ENCODE results near the gene MSH5.

MSH5 gene

DNA sequence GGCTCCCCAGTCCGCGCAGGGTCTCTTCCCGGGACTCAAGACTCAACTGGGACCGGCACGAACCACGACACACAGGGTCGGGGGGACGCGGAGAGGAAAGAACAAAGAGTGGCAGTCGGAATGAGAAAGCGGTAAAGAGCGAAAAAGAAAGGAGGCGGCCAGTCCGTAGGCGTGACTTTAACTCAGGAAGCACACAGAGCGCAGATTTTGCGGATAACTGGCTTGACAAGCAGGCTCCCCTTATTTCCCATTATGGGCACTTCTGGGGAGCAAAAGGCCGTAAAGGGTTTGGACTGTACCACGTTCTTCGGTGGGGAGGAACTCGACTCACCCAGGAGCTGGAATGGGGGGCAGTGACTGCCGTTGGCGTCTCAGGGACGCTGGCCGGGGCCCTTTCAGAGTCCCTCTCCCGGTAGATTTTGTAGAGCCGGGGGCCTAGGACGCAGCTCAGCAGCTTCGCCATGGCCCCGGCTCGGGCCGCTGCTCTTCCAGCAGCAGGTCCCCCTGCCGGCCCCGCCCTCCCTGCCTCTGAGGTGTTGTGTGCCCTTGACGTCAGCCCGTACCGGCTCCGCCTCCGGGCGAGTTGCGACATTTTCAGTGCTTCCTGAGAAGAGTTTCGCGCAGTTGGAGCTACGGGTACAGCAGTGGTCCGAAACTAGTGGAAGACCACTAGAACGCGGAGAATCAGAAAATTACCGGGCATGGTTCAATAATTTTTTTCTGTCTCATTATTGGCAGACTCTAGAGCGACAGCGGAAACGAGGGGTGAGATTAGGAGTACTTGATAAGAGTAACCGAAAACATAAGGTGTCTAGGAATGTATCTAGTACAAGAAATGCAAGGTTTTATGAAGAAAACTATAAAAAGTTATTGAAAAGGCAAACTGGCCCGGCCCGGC, 36.7 kb upstream of the MSH5 start, which contains the start of gene ABHD16A:
Gene ABHD16A (minus strand): TSS at position 506 of the 898 bp plus-strand sequence. CDS start 43 bp downstream, at position 463.
- TF ChIP-seq, protein P1, sequence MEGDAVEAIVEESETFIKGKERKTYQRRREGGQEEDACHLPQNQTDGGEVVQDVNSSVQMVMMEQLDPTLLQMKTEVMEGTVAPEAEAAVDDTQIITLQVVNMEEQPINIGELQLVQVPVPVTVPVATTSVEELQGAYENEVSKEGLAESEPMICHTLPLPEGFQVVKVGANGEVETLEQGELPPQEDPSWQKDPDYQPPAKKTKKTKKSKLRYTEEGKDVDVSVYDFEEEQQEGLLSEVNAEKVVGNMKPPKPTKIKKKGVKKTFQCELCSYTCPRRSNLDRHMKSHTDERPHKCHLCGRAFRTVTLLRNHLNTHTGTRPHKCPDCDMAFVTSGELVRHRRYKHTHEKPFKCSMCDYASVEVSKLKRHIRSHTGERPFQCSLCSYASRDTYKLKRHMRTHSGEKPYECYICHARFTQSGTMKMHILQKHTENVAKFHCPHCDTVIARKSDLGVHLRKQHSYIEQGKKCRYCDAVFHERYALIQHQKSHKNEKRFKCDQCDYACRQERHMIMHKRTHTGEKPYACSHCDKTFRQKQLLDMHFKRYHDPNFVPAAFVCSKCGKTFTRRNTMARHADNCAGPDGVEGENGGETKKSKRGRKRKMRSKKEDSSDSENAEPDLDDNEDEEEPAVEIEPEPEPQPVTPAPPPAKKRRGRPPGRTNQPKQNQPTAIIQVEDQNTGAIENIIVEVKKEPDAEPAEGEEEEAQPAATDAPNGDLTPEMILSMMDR (IDR thresholded peaks at IDR 0.05; ENCODE audit: low read depth, low read length), result no peak
- no peak for TF ChIP-seq EZH2phosphoT487 (IDR thresholded peaks at IDR 0.05; ENCODE audit: low read depth)
- no peaks in the 10 kb centered on the region for H3K36me3 ChIP-seq (replicated peaks; ENCODE audit: low read depth, low read length)

DNA sequence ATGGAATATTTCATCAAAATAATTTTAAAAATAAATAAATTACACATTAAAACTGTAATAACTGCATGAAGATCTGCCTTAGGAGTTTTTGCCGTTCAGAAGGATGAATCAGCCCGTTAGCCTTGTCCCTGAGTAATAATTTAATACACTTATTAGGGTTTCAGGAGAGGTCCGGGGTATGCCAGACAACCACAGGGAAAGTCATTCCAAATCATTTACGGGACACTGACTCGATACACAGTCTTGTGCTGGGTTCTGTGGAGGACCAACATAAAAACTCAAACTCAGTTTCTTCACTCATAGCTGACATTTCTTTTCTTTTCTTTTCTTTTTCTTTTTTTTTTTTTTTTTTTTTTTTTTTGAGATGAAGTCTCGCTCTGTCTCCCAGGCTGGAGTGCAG, 33.9 kb upstream of the MSH5 start:
- H3K79me2 ChIP-seq (ENCODE audit: low read length), result peaks cover 18% of the 10 kb centered on the region
- no peaks in the 10 kb centered on the region for H4K20me1 ChIP-seq (ENCODE audit: insufficient read depth, low read length)
- H3K4me2 ChIP-seq (ENCODE audit: low read length), result no peak overlapping the region
- H3K9me3 ChIP-seq (ENCODE audit: insufficient read depth, low read length), result no peaks in the 10 kb centered on the region
- no peak overlapping the region for H2AFZ ChIP-seq (ENCODE audit: low read depth, low read length)
- no peak overlapping the region for H3K4me3 ChIP-seq (ENCODE audit: low read length)
- H3K36me3 ChIP-seq (replicated peaks; ENCODE audit: low read depth, low read length), result no peaks in the 10 kb centered on the region
- peaks cover 18% of the 10 kb centered on the region for H3K4me1 ChIP-seq (ENCODE audit: low read length)
- H3K27me3 ChIP-seq (ENCODE audit: low read depth, low read length), result no peaks in the 10 kb centered on the region
- H3K27ac ChIP-seq (ENCODE audit: low read length), result no peak overlapping the region
- no peak overlapping the region for H3K9ac ChIP-seq (ENCODE audit: low read length)
- no peak for TF ChIP-seq EZH2phosphoT487 (IDR thresholded peaks at IDR 0.05; ENCODE audit: low read depth)
- TF ChIP-seq, protein P1 (IDR thresholded peaks at IDR 0.05; ENCODE audit: low read depth, low read length), result no peak

More for the DNA sequence above, 36.7 kb upstream of the MSH5 start, which contains the start of gene ABHD16A:
- no peaks in the 10 kb centered on the region for H3K27me3 ChIP-seq (ENCODE audit: low read depth, low read length)
- peak within 1 kb of the TSS; percentile 76 for H2AFZ ChIP-seq (ENCODE audit: low read depth, low read length)
- peak within 1 kb of the TSS; percentile 96 for H3K4me3 ChIP-seq (ENCODE audit: low read length)
- H4K20me1 ChIP-seq (ENCODE audit: insufficient read depth, low read length), result no peaks in the 10 kb centered on the region
- peak within 1 kb of the TSS; percentile 86 for H3K9ac ChIP-seq (ENCODE audit: low read length)
- peak within 1 kb of the TSS; percentile 100 for H3K4me2 ChIP-seq (ENCODE audit: low read length)
- peaks cover 18% of the 10 kb centered on the region for H3K79me2 ChIP-seq (ENCODE audit: low read length)
- peak within 1 kb of the TSS; percentile 69 for H3K27ac ChIP-seq (ENCODE audit: low read length)
- H3K4me1 ChIP-seq (ENCODE audit: low read length), result peaks cover 12% of the 10 kb centered on the region
- H3K9me3 ChIP-seq (ENCODE audit: insufficient read depth, low read length), result no peaks in the 10 kb centered on the region

DNA sequence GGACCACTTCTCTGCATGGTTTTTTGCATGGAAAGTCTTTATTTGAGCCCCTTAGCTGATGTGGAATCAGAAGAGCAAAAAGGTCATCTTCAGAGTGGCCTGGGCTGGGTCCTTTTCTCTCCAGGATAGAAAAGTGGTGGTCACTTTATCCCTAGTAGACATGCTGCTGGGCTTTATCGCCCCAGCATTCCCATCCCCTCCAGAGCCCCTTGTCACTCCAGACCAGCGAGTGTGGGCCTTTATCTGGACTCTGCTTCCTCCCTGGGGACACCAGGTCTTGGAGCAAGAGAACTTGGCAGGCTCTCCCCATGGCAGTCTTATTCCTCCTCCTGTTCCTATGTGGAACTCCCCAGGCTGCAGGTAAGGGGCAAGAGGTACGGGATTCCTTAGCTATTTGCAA, 33.2 kb upstream of the MSH5 start, which contains the start of gene LY6G6F:
Gene LY6G6F (plus strand): TSS at position 268 of the 400 bp plus-strand sequence. CDS start 41 bp downstream, at position 309.
- Histone ChIP-seq H3K4me1 (ENCODE audit: low read length) (peaks cover 17% of the 10 kb centered on the region), H4K20me1 (ENCODE audit: insufficient read depth, low read length) (no peaks in the 10 kb centered on the region)
- TF ChIP-seq, protein P1 (IDR thresholded peaks at IDR 0.05; ENCODE audit: low read depth, low read length), result no peak
- TF ChIP-seq EZH2phosphoT487 (IDR thresholded peaks at IDR 0.05; ENCODE audit: low read depth), result no peak

DNA sequence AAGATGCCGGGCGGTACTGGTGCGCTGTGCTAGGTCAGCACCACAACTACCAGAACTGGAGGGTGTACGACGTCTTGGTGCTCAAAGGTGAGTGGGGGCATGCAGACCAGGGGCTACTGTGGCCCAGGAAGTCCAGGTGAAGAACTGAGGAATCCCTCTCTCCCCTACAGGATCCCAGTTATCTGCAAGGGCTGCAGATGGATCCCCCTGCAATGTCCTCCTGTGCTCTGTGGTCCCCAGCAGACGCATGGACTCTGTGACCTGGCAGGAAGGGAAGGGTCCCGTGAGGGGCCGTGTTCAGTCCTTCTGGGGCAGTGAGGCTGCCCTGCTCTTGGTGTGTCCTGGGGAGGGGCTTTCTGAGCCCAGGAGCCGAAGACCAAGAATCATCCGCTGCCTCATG, 32.1 kb upstream of the MSH5 start:
- H3K4me1 ChIP-seq (ENCODE audit: low read length), result peaks cover 9% of the 10 kb centered on the region
- H3K4me3 ChIP-seq (ENCODE audit: low read length), result no peak overlapping the region
- H3K27me3 ChIP-seq (ENCODE audit: low read depth, low read length), result no peaks in the 10 kb centered on the region
- no peaks in the 10 kb centered on the region for H3K36me3 ChIP-seq (replicated peaks; ENCODE audit: low read depth, low read length)
- no peak overlapping the region for H3K4me2 ChIP-seq (ENCODE audit: low read length)
- no peak overlapping the region for H2AFZ ChIP-seq (ENCODE audit: low read depth, low read length)
- peaks cover 3% of the 10 kb centered on the region; the same call in 1 of the 2 replicates for H3K79me2 ChIP-seq (ENCODE audit: low read length)
- no peaks in the 10 kb centered on the region for H4K20me1 ChIP-seq (ENCODE audit: insufficient read depth, low read length)
- TF ChIP-seq, protein P1 (IDR thresholded peaks at IDR 0.05; ENCODE audit: low read depth, low read length), result no peak
- TF ChIP-seq EZH2phosphoT487 (IDR thresholded peaks at IDR 0.05; ENCODE audit: low read depth), result no peak
- no peak overlapping the region for H3K27ac ChIP-seq (ENCODE audit: low read length)
- H3K9ac ChIP-seq (ENCODE audit: low read length), result no peak overlapping the region
- no peaks in the 10 kb centered on the region for H3K9me3 ChIP-seq (ENCODE audit: insufficient read depth, low read length)

More for the DNA sequence above, 33.2 kb upstream of the MSH5 start, which contains the start of gene LY6G6F:
- Histone ChIP-seq H3K36me3 (replicated peaks; ENCODE audit: low read depth, low read length) (no peaks in the 10 kb centered on the region), H3K4me2 (ENCODE audit: low read length) (no peak within 1 kb of the TSS), H3K27ac (ENCODE audit: low read length) (no peak within 1 kb of the TSS), H3K9ac (ENCODE audit: low read length) (no peak within 1 kb of the TSS), H3K79me2 (ENCODE audit: low read length) (peaks cover 14% of the 10 kb centered on the region), H3K27me3 (ENCODE audit: low read depth, low read length) (no peaks in the 10 kb centered on the region), H2AFZ (ENCODE audit: low read depth, low read length) (no peak within 1 kb of the TSS), H3K9me3 (ENCODE audit: insufficient read depth, low read length) (no peaks in the 10 kb centered on the region), H3K4me3 (ENCODE audit: low read length) (no peak within 1 kb of the TSS)

All from OCI-LY3 (cell line).